ENCODE results near the gene KIFAP3.

GRCh38 chr1:170012920-170013319 is 61.6 kb downstream of the KIFAP3 start:
- TF ChIP-seq CTCF (IDR thresholded peaks at IDR 0.05; ENCODE audit: insufficient read depth, low read length): no peak
- no peak for TF ChIP-seq GABPA (IDR thresholded peaks at IDR 0.05; ENCODE audit: low read depth)
- no peak for TF ChIP-seq POLR2AphosphoS5 (IDR thresholded peaks at IDR 0.05; ENCODE audit: low read depth)
- no peak for TF ChIP-seq SPI1 (IDR thresholded peaks at IDR 0.05; ENCODE audit: borderline replicate concordance, low read depth)
- no peak for TF ChIP-seq REST (IDR thresholded peaks at IDR 0.05; ENCODE audit: insufficient replicate concordance, low read depth)

Measured in HL-60 (cell line).